Measurements from ENCODE around the gene NEK10.

Gene NEK10

GRCh38 chr3:27391796-27392195 is 22.6 kb upstream of the NEK10 start:
- no peaks in the 10 kb centered on the region for H3K4me1 ChIP-seq (ENCODE audit: low read depth, poor library complexity, severe bottlenecking)
- H3K79me2 ChIP-seq (ENCODE audit: insufficient read depth, low read depth): no peaks in the 10 kb centered on the region
- no peak overlapping the region for H3K4me2 ChIP-seq
- no peak overlapping the region for H3K27ac ChIP-seq
- H3K27me3 ChIP-seq (ENCODE audit: insufficient read depth, low read depth): no peaks in the 10 kb centered on the region
- H3K9ac ChIP-seq: no peak overlapping the region
- H3K4me3 ChIP-seq (IDR thresholded peaks at IDR 0.05; ENCODE audit: insufficient read depth, low read depth, low read length): no peak overlapping the region
- no peaks in the 10 kb centered on the region for H4K20me1 ChIP-seq (ENCODE audit: insufficient read depth)
- H2AFZ ChIP-seq (ENCODE audit: low read depth): no peak overlapping the region
- no peak for TF ChIP-seq CTCF (conservative IDR thresholded peaks at IDR 0.05; ENCODE audit: low read depth, low read length)
- no peaks in the 10 kb centered on the region for H3K36me3 ChIP-seq (ENCODE audit: insufficient read depth)

DNA sequence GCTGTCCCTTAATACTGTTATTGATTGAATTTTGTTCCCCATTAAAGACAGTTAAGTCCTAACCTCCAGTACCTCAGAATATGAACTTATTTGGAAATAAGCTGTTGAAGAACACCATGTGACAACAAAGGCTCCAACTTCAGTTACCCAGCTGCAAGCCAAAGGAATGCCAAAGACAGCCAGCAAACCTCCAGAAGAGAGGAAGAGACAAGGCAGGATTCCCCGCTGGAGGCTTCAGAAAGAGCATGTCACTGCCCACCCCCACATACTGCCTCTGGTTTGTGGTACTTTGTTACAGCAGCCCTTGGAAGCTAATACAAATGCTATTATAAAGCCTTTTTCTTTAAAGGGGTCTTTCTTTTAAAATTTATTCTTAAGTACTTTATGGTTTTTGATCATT is 18.4 kb upstream of the NEK10 start:
- Histone ChIP-seq H4K20me1 (ENCODE audit: insufficient read depth) (no peaks in the 10 kb centered on the region), H3K4me1 (ENCODE audit: low read depth, poor library complexity, severe bottlenecking) (no peaks in the 10 kb centered on the region), H3K9ac (no peak overlapping the region), H3K27me3 (ENCODE audit: insufficient read depth, low read depth) (no peaks in the 10 kb centered on the region), H2AFZ (ENCODE audit: low read depth) (no peak overlapping the region), H3K27ac (no peak overlapping the region), H3K36me3 (ENCODE audit: insufficient read depth) (no peaks in the 10 kb centered on the region), H3K79me2 (ENCODE audit: insufficient read depth, low read depth) (no peaks in the 10 kb centered on the region), H3K4me3 (IDR thresholded peaks at IDR 0.05; ENCODE audit: insufficient read depth, low read depth, low read length) (no peak overlapping the region), H3K4me2 (no peak overlapping the region)
- no peak for TF ChIP-seq CTCF (conservative IDR thresholded peaks at IDR 0.05; ENCODE audit: low read depth, low read length)

- no peak overlapping the region for H3K27ac ChIP-seq
- H3K4me1 ChIP-seq (ENCODE audit: low read depth, poor library complexity, severe bottlenecking): no peaks in the 10 kb centered on the region
- no peak overlapping the region for H2AFZ ChIP-seq (ENCODE audit: low read depth)
- no peaks in the 10 kb centered on the region for H3K27me3 ChIP-seq (ENCODE audit: insufficient read depth, low read depth)
- H3K79me2 ChIP-seq (ENCODE audit: insufficient read depth, low read depth): no peaks in the 10 kb centered on the region
- H4K20me1 ChIP-seq (ENCODE audit: insufficient read depth): no peaks in the 10 kb centered on the region
- no peak overlapping the region for H3K9ac ChIP-seq
- no peak for TF ChIP-seq CTCF (conservative IDR thresholded peaks at IDR 0.05; ENCODE audit: low read depth, low read length)
- H3K36me3 ChIP-seq (ENCODE audit: insufficient read depth): no peaks in the 10 kb centered on the region
- no peak overlapping the region for H3K4me2 ChIP-seq
- no peak overlapping the region for H3K4me3 ChIP-seq (IDR thresholded peaks at IDR 0.05; ENCODE audit: insufficient read depth, low read depth, low read length)
Observed at GRCh38 chr3:27385504-27385903, 16.3 kb upstream of the NEK10 start.

DNA sequence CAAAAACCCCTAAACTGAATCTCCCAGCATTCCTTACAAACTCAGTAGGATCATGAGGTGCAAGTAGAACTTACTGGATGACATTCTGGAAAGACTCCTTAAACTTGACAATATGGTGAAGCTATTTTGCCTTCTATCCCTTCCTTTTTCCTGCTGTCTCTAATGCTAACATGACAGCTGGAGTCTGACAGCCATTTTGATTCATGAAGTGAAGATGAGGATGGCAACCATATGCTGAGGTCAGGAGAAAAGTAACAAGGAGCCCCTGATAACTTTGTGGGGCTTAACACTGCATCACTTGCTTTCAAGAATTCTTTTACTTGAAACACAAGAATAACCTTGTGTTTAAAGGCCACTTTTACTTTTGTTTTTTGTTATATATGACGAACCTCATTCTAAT is 15.0 kb upstream of the NEK10 start:
- Histone ChIP-seq H3K9ac (no peak overlapping the region), H3K79me2 (ENCODE audit: insufficient read depth, low read depth) (no peaks in the 10 kb centered on the region), H3K36me3 (ENCODE audit: insufficient read depth) (no peaks in the 10 kb centered on the region), H2AFZ (ENCODE audit: low read depth) (no peak overlapping the region), H3K4me1 (ENCODE audit: low read depth, poor library complexity, severe bottlenecking) (no peaks in the 10 kb centered on the region), H3K4me3 (IDR thresholded peaks at IDR 0.05; ENCODE audit: insufficient read depth, low read depth, low read length) (no peak overlapping the region), H3K27me3 (ENCODE audit: insufficient read depth, low read depth) (no peaks in the 10 kb centered on the region), H3K4me2 (no peak overlapping the region), H4K20me1 (ENCODE audit: insufficient read depth) (no peaks in the 10 kb centered on the region), H3K27ac (no peak overlapping the region)
- TF ChIP-seq CTCF (conservative IDR thresholded peaks at IDR 0.05; ENCODE audit: low read depth, low read length): no peak
